Naive thymus-derived CD4-positive, alpha-beta T cell (primary cell): ENCODE results near the gene NSUN6. TPM values are rescaled to one million over a fixed set of nuclear protein-coding genes. Genes with fewer than 3 reads are reported as not detected.
A peak's percentile ranks its signal among the peaks of the same experiment; 100 is the strongest.

Source experiments
- ATAC-seq: fragments of 150-1000 bp; cut with Tn5 transposase; 2 replicates; pipeline ENCODE4 v1.10.0; 2021; ENCODE audit warnings: mild to moderate bottlenecking, moderate library complexity
- CTCF ChIA-PET: fragments of 350-600 bp; sonication (Branson Sonifier 250); formaldehyde crosslinking; loops from one replicate; lab custom pipeline; 2021; ENCODE audit warnings: antibody characterized with exemption; lab: Charles Lee
- POLR2A ChIA-PET: fragments of 350-600 bp; sonication (Branson Sonifier 250); formaldehyde crosslinking; loops from one replicate; lab custom pipeline; 2021; ENCODE audit warnings: antibody characterized with exemption, inconsistent platforms; lab: Charles Lee
- DNase-seq, 9 donors: peaks; one replicate each; pipeline versions ENCODE4 v3.0.0 to v3.0.0-alpha.2; 2020 to 2022; ENCODE audit warnings: mixed read lengths in 1 of 9
- H3K27ac ChIP-seq: one replicate; pipeline ENCODE4 v1.7.0; 2013; ENCODE audit warnings: mild to moderate bottlenecking, low read depth, low read length, moderate library complexity
- H3K27me3 ChIP-seq, 2 donors: one replicate each; pipeline ENCODE4 v1.7.0; 2013; ENCODE audit warnings: low read length in 2 of 2, mild to moderate bottlenecking in 2 of 2, moderate library complexity in 2 of 2; ENCODE audit not compliant: control insufficient read depth in 2 of 2, insufficient read depth in 2 of 2
- H3K36me3 ChIP-seq, 3 experiments: 1 replicate in 2 of 3; 2 replicates in 1 of 3; pipeline ENCODE4 v1.7.0; 2013; ENCODE audit warnings: low read length in 3 of 3, mild to moderate bottlenecking in 3 of 3, moderate library complexity in 1 of 3; ENCODE audit not compliant: insufficient read depth in 3 of 3, control insufficient read depth in 2 of 3
- H3K4me1 ChIP-seq, 2 donors: one replicate each; pipeline ENCODE4 v1.7.0; 2013; ENCODE audit warnings: low read length in 2 of 2, mild to moderate bottlenecking in 2 of 2, moderate library complexity in 1 of 2; ENCODE audit not compliant: control insufficient read depth in 2 of 2, insufficient read depth in 2 of 2
- H3K4me3 ChIP-seq: 2 replicates; pipeline ENCODE4 v1.7.0; 2013; ENCODE audit warnings: mild to moderate bottlenecking, low read length
- H3K9me3 ChIP-seq, 3 experiments: 1 replicate in 2 of 3; 2 replicates in 1 of 3; pipeline ENCODE4 v1.7.0; 2013; ENCODE audit warnings: low read length in 3 of 3; ENCODE audit not compliant: control insufficient read depth in 2 of 3
- H3K27ac Mint-ChIP-seq, 9 donors: one replicate each; pipeline ENCODE4 v1.8.0; 2020 to 2022; ENCODE audit warnings: mixed read lengths in 9 of 9, mild to moderate bottlenecking in 8 of 9, moderate library complexity in 5 of 9, inconsistent platforms in 2 of 9
- H3K27me3 Mint-ChIP-seq, 5 donors: one replicate each; pipeline ENCODE4 v1.8.0; 2021 to 2022; ENCODE audit warnings: mixed read lengths in 5 of 5, mild to moderate bottlenecking in 1 of 5
- H3K36me3 Mint-ChIP-seq, 5 donors: one replicate each; pipeline ENCODE4 v1.8.0; 2020 to 2022; ENCODE audit warnings: mixed read lengths in 5 of 5, mild to moderate bottlenecking in 3 of 5, inconsistent platforms in 1 of 5
- H3K4me1 Mint-ChIP-seq, 7 donors: one replicate each; pipeline ENCODE4 v1.8.0; 2020 to 2022; ENCODE audit warnings: mixed read lengths in 7 of 7, mild to moderate bottlenecking in 3 of 7, inconsistent platforms in 1 of 7
- H3K4me3 Mint-ChIP-seq, 10 donors: one replicate each; pipeline ENCODE4 v1.8.0; 2020 to 2022; ENCODE audit warnings: mild to moderate bottlenecking in 10 of 10, mixed read lengths in 10 of 10, moderate library complexity in 6 of 10, inconsistent platforms in 2 of 10
- H3K9me3 Mint-ChIP-seq, 11 donors: one replicate each; pipeline ENCODE4 v1.8.0; 2020 to 2022; ENCODE audit warnings: mixed read lengths in 11 of 11, mild to moderate bottlenecking in 4 of 11, inconsistent platforms in 1 of 11, moderate library complexity in 1 of 11
- intact Hi-C, 2 donors: fragments of 100-400 bp; cut with micrococcal nuclease; formaldehyde crosslinking; loops; one replicate each; pipeline ENCODE4 v1.15.1; 2023
- polyA plus RNA-seq, 2 donors: library from polyadenylated mRNA; unstranded; fragments of 300-500 nt; fragmentation: Illumina TruSeq; gene quantifications; one replicate each; pipeline ENCODE4 v1.2.3, GENCODE V29; 2021
- total RNA-seq, 6 experiments: library from RNA in 5 of 6; stranded (reverse) in 5 of 6; gene quantifications; 1 replicate in 5 of 6; 2 replicates in 1 of 6; pipeline ENCODE4 v1.2.3 and lab custom pipeline; 2021 to 2026

Gene NSUN6
- total and polyA plus RNA-seq, 7 experiments from 2014 or later, result 9.9 to 51.8 (median 21.9) TPM

DNA sequence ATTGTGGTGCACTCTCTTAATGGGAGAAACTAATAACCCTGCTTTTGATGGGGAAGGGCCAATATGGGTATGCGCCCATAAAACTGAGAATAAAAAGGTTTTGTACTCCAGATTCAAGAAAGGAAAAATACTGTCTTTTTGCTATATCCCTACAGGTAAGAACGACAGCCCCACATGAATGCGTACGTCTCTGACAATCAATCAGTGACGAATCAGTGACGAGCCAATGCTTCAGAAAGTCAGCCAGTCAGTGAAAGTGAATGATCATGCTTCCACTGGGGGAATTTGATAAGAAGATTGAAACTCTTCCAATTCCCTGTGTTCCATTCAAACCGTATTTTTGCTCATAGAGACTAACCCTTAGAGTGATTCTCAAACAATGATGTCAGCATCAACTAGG is 34.2 kb upstream of the NSUN6 start:
- intact Hi-C loops, result no loop called here
- no peaks in the 10 kb centered on the region for H3K4me1 ChIP-seq

DNA sequence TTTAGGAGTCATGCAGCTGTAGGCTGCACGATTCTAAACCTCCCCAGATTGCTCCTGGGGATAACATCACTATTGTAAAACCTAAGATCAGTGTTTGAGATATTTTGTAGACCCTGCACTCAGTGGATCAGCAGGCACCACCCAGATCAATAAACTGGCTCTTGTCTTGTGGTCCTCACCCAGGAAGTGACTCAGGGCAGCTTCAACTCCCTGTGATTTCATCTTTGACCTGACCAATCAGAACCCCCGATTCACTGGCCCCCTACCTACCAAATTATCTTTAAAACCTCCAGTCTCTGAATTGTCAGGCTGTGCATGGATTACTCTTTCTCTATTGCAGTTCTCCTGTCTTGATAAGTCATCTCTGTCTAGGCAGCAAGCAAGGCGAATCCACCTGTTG is 33.6 kb upstream of the NSUN6 start:
- H3K4me3 ChIP-seq, result no peak overlapping the region
- ATAC-seq (no peak), DNase-seq (no peak)
- Mint-ChIP-seq H3K4me3 (no peak overlapping the region), H3K36me3 (peaks cover 0 to 7% (median 4%) of the 10 kb centered on the region in 5 donors), H3K27me3 (peaks cover 0 to 10% (median 3%) of the 10 kb centered on the region in 5 donors), H3K4me1 (peaks cover 0 to 25% (median 9%) of the 10 kb centered on the region in 7 donors), H3K9me3 (no peaks in the 10 kb centered on the region), H3K27ac (peak overlapping the region in 1 of 9 donors; percentile 26)
- no peak overlapping the region for H3K27ac ChIP-seq
- H3K36me3 ChIP-seq, result no peaks in the 10 kb centered on the region
- ChIA-PET CTCF (no interaction called here), POLR2A (no interaction called here)
- intact Hi-C loops, result no loop called here
- no peaks in the 10 kb centered on the region for H3K9me3 ChIP-seq
- H3K27me3 ChIP-seq, result no peaks in the 10 kb centered on the region
- no peaks in the 10 kb centered on the region for H3K4me1 ChIP-seq

More for the DNA sequence above, 34.2 kb upstream of the NSUN6 start:
- Histone ChIP-seq H3K4me3 (no peak overlapping the region), H3K36me3 (no peaks in the 10 kb centered on the region), H3K27ac (no peak overlapping the region), H3K9me3 (no peaks in the 10 kb centered on the region), H3K27me3 (no peaks in the 10 kb centered on the region)
- ATAC-seq (no peak), DNase-seq (no peak)
- Mint-ChIP-seq H3K27ac (no peak overlapping the region), H3K27me3 (peaks cover 0 to 10% (median 6%) of the 10 kb centered on the region in 5 donors), H3K4me3 (no peak overlapping the region), H3K4me1 (peaks cover 0 to 25% (median 9%) of the 10 kb centered on the region in 7 donors), H3K9me3 (no peaks in the 10 kb centered on the region), H3K36me3 (peaks cover 0 to 7% (median 4%) of the 10 kb centered on the region in 5 donors)
- POLR2A ChIA-PET, result no interaction called here
- CTCF ChIA-PET, result no interaction called here

DNA sequence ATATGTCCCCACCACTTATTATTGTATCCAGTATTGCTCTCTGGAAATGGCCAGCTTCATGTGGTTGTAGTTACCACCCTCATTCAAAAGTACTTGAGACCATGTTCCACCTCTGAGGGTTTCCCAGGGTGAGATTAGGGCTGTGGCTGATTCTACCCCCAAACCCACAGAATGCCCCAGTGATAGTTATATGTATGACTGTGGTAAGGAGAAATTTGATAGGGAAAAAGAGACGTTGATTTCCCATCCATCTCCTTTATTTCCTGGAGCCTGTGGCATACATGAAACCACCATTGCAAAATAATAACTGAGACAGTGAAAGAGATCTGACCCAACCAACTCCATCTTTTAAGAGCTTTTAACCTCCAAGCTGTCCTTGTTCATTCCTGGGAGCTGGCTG is 33.0 kb upstream of the NSUN6 start:
- ATAC-seq (no peak), DNase-seq (no peak)
- Histone ChIP-seq H3K4me3 (no peak overlapping the region), H3K36me3 (no peaks in the 10 kb centered on the region), H3K27ac (no peak overlapping the region), H3K4me1 (no peaks in the 10 kb centered on the region), H3K9me3 (no peaks in the 10 kb centered on the region), H3K27me3 (no peaks in the 10 kb centered on the region)
- Mint-ChIP-seq H3K27ac (peak overlapping the region in 1 of 9 donors; percentile 57), H3K27me3 (peaks cover 0 to 9% (median 3%) of the 10 kb centered on the region in 5 donors), H3K9me3 (no peaks in the 10 kb centered on the region), H3K4me1 (peaks cover 0 to 25% (median 9%) of the 10 kb centered on the region in 7 donors), H3K36me3 (peaks cover 0 to 7% (median 4%) of the 10 kb centered on the region in 5 donors), H3K4me3 (no peak overlapping the region)
- POLR2A ChIA-PET, result interaction anchor here (0.6 kb wide), 1 partner anchor 9 kb away, joined by 3 read pairs; no protein-coding TSS in a partner anchor
- intact Hi-C loops, result no loop called here
- CTCF ChIA-PET, result no interaction called here

- H3K27ac Mint-ChIP-seq, result no peak overlapping the region
- CTCF ChIA-PET, result no interaction called here
- H3K4me3 Mint-ChIP-seq, result no peak overlapping the region
Observed at GRCh38 chr10:18683427-18683826, 32.0 kb upstream of the NSUN6 start.

DNA sequence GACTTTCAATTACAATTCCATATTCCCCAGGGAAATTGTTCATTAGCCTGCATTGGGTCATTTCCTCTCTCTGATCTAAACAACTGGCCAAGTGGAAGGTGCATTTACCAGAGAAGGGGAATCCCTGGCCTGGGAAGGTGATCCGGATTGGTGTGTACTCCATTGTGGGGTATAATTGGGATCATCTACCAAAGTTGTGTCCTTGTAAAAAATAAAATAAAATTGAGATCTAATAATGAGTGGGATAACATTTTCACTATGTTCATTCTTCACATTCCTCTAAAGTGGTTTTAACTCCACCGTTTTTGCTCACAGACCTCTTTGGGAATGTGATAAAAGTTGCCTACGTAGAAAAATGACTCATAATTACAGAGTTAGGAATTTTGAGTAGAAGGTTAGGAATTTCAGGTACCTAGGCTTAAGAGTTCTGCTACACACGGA is 30.6 kb upstream of the NSUN6 start:
- peaks cover 0 to 7% (median 0%) of the 10 kb centered on the region in 5 donors for H3K36me3 Mint-ChIP-seq
- peak overlapping the region in 1 of 9 donors; percentile 17 for H3K27ac Mint-ChIP-seq

More at GRCh38 chr10:18683427-18683826, 32.0 kb upstream of the NSUN6 start:
- ATAC-seq, result no peak
- H3K4me3 ChIP-seq, result no peak overlapping the region
- H3K36me3 ChIP-seq, result no peaks in the 10 kb centered on the region
- POLR2A ChIA-PET, result interaction anchor here (0.5 kb wide), 1 partner anchor 82 kb away, joined by 3 read pairs; no protein-coding TSS in a partner anchor
- Mint-ChIP-seq H3K27me3 (no peaks in the 10 kb centered on the region), H3K4me1 (peaks cover 0 to 25% (median 9%) of the 10 kb centered on the region in 7 donors), H3K36me3 (peaks cover 0 to 7% (median 0%) of the 10 kb centered on the region in 5 donors), H3K9me3 (no peaks in the 10 kb centered on the region)
- no peak overlapping the region for H3K27ac ChIP-seq
- no peaks in the 10 kb centered on the region for H3K4me1 ChIP-seq
- H3K27me3 ChIP-seq, result no peaks in the 10 kb centered on the region
- no peaks in the 10 kb centered on the region for H3K9me3 ChIP-seq
- intact Hi-C loops, result no loop called here
- DNase-seq, result no peak

DNA sequence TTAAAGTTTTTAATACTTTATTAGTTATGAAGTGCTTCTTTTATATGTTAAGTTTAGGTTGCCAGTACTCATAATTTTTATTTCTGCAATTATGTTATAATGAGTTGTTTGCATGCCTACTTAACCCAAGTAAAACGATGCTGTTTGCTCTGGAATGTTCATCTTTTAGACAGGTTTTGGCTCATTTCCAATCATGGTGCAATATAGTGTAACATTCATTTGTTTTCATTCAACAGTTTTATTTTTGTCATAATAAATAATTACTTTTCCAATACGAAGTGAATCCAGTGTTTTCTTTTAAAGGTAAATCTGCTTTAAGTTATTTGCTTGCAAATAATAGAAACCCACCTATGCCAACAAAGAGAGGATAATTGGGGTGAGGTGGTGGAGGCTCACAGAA is 30.0 kb upstream of the NSUN6 start:
- ChIA-PET CTCF (no interaction called here), POLR2A (no interaction called here)
- H3K27ac ChIP-seq, result no peak overlapping the region
- Mint-ChIP-seq H3K36me3 (peaks cover 0 to 11% (median 0%) of the 10 kb centered on the region in 5 donors), H3K27me3 (no peaks in the 10 kb centered on the region), H3K27ac (no peak overlapping the region), H3K9me3 (no peaks in the 10 kb centered on the region), H3K4me3 (no peak overlapping the region), H3K4me1 (peaks cover 0 to 25% (median 9%) of the 10 kb centered on the region in 7 donors)
- no peak for ATAC-seq
- no peak overlapping the region for H3K4me3 ChIP-seq
- H3K36me3 ChIP-seq, result peaks cover 0 to 5% (median 0%) of the 10 kb centered on the region in 3 experiments
- intact Hi-C loops, result no loop called here
- no peaks in the 10 kb centered on the region for H3K27me3 ChIP-seq
- no peaks in the 10 kb centered on the region for H3K4me1 ChIP-seq
- DNase-seq, result no peak
- H3K9me3 ChIP-seq, result no peaks in the 10 kb centered on the region

More for the DNA sequence above, 30.6 kb upstream of the NSUN6 start:
- H3K4me3 Mint-ChIP-seq, result no peak overlapping the region
- no peaks in the 10 kb centered on the region for H3K27me3 Mint-ChIP-seq
- peaks cover 0 to 25% (median 9%) of the 10 kb centered on the region in 7 donors for H3K4me1 Mint-ChIP-seq
- ChIA-PET POLR2A (no interaction called here), CTCF (no interaction called here)
- Histone ChIP-seq H3K4me3 (no peak overlapping the region), H3K36me3 (peaks cover 0 to under 1% (median 0%) of the 10 kb centered on the region in 3 experiments), H3K27ac (no peak overlapping the region), H3K4me1 (no peaks in the 10 kb centered on the region), H3K27me3 (no peaks in the 10 kb centered on the region), H3K9me3 (no peaks in the 10 kb centered on the region)
- intact Hi-C loops, result no loop called here
- no peak for ATAC-seq
- no peaks in the 10 kb centered on the region for H3K9me3 Mint-ChIP-seq
- no peak for DNase-seq

- Mint-ChIP-seq H3K4me1 (peaks cover 0 to 25% (median 9%) of the 10 kb centered on the region in 7 donors), H3K27me3 (no peaks in the 10 kb centered on the region), H3K9me3 (no peaks in the 10 kb centered on the region), H3K27ac (peak overlapping the region in 2 of 9 donors; percentile 59 to 60), H3K36me3 (peaks cover 0 to 11% (median 4%) of the 10 kb centered on the region in 5 donors), H3K4me3 (no peak overlapping the region)
- ATAC-seq (no peak), DNase-seq (no peak)
- no peak overlapping the region for H3K27ac ChIP-seq
- H3K4me3 ChIP-seq, result no peak overlapping the region
- H3K27me3 ChIP-seq, result no peaks in the 10 kb centered on the region
- no peaks in the 10 kb centered on the region for H3K9me3 ChIP-seq
- intact Hi-C loops, result no loop called here
- ChIA-PET CTCF (no interaction called here), POLR2A (no interaction called here)
- H3K4me1 ChIP-seq, result no peaks in the 10 kb centered on the region
- peaks cover 0 to 5% (median 0%) of the 10 kb centered on the region in 3 experiments for H3K36me3 ChIP-seq
Observed at GRCh38 chr10:18680754-18681153, 29.4 kb upstream of the NSUN6 start.
